CD4-positive, alpha-beta T cell treated with Interleukin-12 subunit alpha and Interleukin-12 subunit beta, for 1 hour (primary cell): ENCODE results near the gene MGAT5.

ENCODE experiments used
- DNase-seq: peaks from one replicate; pipeline ENCODE4 v3.0.0-alpha.2; 2020

Gene MGAT5, protein sequence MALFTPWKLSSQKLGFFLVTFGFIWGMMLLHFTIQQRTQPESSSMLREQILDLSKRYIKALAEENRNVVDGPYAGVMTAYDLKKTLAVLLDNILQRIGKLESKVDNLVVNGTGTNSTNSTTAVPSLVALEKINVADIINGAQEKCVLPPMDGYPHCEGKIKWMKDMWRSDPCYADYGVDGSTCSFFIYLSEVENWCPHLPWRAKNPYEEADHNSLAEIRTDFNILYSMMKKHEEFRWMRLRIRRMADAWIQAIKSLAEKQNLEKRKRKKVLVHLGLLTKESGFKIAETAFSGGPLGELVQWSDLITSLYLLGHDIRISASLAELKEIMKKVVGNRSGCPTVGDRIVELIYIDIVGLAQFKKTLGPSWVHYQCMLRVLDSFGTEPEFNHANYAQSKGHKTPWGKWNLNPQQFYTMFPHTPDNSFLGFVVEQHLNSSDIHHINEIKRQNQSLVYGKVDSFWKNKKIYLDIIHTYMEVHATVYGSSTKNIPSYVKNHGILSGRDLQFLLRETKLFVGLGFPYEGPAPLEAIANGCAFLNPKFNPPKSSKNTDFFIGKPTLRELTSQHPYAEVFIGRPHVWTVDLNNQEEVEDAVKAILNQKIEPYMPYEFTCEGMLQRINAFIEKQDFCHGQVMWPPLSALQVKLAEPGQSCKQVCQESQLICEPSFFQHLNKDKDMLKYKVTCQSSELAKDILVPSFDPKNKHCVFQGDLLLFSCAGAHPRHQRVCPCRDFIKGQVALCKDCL

DNA sequence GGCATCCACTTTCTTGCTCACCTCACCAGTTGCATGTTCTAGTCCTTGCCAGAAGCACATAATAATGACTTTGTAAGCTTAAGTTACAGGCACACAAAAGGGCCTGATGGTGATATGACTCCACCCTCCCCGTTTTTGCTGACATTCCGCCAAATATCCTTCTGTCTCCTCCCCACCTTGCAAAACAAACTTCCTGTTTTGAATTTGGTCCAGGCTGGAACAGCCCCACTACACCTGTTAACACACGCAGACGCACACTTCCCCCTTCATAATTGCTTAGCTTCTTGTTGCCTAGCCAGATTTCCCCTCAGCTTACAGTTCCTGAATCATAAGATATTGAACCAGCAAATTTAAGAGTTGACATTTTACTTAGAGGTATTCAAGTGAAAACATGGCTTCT, at the start of gene MGAT5:
Gene MGAT5 (plus strand): TSS at position 269 of the 400 bp plus-strand sequence. CDS start 332 bp downstream, outside the sequence.
- DNase-seq = no peak

DNA sequence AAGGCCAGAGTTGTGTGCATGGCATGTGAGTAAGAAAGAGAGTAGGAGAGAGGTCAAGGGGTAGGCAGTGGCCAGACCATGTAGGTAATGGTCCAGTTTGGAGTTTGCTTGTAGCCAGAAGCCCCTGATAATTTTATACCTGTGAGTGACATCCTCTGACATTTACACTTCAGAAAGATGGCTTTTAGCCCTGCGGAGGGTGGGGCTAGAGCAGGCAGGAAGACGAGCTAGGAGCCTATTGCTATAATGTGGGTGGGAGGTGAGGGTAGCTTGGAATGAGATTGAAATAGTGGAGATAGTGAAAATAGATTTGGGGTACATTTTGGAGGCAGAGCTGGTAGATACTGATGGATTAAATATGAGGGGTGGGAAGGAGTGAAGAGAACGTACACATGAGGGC, 48.8 kb upstream of the MGAT5 start:
- DNase-seq = no peak

DNA sequence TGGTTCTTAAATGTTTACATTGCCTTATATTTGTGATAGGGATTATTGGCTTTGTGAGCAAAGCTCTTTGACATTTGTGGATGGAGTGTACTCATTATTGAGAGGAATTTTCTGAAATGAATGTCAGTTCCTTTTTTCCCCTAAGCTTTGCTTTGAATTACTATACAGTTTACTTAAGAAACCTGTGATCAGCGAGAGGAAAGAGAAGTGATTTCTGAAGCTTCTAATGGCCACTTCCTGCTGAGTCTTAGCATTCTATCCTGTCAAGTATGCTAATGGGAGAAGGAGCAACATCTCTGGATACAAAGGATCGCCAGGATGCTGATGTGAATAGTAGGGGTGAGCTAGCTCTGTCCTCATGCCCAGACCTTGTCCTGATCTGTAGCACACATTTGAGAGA, 47.8 kb upstream of the MGAT5 start:
- DNase-seq = no peak

DNA sequence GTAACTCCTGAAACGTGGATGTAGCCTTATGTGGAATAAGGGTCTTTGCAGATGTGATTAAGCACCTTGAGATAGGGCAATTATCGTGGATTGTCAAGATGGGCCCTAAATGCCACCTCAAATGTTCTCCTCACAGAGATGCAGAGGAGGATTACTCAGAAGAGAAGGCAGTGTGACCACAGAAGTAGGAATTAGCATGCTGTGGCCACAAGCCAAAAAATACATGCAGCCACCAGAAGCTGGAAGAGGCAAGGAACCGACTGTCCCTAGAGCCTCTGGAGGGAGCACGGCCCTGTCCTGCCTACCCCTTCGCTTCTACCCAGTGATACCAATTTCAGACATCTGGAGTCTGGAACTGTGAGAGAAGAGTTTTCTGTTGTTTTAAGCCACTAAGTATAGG, 47.3 kb upstream of the MGAT5 start:
- DNase-seq = no peak

DNA sequence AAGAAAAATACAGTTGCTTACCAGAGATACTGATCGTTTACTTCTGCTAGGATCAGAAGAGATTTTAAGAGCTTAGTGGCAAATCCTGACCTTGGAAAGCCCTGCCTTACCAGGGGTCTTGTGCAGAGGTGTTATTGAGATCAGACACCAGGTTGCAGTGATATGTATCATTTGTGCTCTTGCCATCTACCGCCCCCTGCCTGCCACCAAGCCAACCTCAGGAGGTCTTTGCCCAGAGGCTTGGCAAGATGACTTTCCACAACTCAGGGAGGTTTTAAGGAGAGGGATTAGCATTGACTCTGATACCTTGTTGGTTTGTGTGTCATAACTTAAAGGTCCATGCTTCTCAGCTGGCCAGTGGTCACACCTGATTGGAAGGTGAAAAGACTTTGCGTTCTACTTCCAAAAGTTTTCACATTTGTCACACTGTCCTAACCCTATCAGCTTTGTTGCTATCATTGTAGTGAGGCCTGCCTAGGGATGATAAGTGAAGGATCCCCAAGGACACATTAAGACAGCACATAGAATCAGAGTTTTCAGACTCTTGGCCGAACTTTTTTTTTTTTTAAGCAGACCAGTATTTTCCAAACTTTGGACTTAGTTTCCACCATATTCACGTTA, 46.2 kb upstream of the MGAT5 start:
- peak; percentile 70 for DNase-seq

DNA sequence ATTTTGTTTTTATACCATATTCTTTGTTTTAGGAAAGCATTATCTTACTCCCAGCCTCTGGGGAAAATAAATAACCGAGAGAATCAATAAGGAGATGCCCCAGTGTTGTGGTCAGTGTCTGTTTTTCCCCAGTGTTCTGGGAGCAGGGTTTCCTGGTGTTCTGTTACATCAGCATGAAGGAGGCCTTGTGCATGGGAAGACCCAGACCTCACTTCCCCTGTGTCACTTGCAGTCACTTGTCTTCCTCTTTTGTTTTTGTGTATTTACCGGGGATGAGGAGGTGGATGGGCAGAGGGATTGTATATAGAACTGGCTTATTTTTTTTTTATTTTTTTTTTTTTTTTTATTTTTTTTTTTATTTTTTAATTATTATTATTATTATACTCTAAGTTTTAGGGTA, 45.0 kb upstream of the MGAT5 start:
- DNase-seq = no peak

DNA sequence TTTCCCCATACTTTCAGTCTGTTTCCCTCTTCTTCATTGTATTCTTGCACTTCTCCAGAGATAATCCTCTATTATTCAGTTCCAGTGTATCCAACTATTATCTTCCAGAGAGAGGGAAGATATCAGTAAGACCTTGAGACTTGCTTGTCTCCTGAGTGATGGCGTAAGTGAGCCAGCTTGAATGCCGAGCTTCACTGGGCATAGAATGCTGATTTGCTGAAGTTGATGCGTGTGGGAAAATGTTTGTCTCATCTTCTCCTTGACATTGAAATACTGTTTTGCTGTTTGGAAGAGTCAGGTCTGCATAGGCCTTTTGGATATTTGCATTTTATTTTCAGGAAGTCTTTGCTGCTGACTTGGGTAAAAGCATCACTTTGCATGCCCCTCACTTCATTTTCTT, 41.1 kb upstream of the MGAT5 start:
- DNase-seq = no peak

DNA sequence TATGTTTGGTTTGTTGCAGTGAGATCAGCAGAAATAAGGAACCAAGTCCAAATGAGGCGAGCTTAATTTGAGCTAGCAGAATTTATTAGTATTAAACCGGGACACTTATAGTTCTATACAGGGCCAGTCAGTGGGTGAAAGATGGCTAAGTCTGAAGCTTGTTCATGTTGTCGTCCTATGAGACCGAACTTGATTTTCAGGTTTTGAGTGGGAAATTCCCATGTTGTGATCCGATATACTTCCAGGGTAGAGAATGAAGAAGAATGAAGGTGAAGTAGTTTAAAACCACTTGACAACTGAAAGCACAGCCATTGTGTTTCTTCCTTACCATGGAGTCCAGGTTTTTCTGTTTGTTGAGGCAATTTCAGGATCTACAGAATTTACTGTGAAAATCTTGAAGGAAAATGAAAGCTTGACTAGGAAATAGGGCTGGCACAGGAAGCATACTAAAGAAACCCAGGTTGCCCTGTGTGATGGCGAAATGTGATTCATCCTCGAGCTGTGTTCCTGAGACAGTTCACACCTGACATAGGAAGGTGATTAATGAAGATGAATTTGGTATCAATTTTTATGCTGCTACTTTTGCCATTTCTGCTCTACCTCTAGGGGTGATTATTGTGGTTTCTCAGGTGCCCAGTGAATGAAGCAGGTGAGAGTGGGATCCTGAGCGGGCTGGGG, 37.6 kb upstream of the MGAT5 start:
- no peak for DNase-seq

DNA sequence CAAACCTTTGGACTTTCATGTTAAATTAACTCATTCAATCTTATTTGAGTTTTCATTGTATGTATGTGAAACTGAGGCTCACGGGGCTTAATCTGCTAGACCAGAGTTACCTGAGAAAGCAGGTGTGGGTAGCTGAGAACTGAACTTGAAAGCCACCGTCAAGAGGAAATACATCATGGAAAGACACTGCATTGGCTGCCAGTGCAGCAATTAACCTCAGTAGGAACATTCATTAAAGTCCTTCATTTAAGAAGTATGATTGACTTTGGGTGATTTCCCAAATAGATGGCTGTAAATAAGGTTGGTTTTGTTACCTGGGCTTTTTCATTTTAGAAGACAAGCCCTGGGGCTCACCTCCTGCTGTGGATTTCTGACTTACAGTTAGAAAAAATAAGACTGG, 36.5 kb upstream of the MGAT5 start:
- peak; percentile 49 for DNase-seq

DNA sequence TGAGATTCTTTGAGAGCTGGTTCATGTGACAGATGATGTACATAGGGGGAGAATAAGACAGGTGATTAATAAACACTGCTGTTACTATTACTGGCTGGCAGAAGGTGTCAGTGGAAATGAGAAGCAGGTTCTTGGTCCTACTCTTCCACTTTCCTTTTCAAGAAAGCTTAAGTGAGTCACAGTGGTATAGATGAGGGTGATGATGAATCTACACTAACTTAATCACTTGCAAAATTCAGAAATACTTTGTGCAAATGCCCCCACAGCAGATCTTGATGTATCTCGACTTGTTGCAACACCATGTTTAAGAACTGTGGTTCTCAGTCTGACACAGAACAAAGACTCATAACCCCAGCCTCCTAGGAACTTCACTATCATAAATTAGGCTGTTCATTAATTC, 35.9 kb upstream of the MGAT5 start:
- peak; percentile 38 for DNase-seq

DNA sequence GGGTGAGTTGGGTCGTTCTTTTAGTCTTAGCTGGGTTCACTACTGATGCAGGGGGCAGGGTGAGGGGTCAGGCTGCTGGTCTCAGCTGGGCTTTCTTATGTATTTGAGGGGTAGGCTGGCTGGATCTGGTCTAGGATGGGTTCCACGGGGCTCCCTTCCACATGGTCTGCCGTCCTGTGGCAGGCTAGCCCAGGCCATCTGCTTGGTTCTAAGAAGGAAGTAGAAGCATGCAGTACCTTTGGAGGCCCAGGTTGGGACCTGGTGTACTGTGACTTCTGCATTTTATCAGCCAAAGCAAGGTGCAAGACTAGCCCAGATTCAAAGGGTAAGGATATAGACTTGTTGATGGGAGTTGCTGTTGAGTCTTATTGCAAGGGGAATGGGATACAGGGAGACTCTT, 35.5 kb upstream of the MGAT5 start:
- DNase-seq = no peak

DNA sequence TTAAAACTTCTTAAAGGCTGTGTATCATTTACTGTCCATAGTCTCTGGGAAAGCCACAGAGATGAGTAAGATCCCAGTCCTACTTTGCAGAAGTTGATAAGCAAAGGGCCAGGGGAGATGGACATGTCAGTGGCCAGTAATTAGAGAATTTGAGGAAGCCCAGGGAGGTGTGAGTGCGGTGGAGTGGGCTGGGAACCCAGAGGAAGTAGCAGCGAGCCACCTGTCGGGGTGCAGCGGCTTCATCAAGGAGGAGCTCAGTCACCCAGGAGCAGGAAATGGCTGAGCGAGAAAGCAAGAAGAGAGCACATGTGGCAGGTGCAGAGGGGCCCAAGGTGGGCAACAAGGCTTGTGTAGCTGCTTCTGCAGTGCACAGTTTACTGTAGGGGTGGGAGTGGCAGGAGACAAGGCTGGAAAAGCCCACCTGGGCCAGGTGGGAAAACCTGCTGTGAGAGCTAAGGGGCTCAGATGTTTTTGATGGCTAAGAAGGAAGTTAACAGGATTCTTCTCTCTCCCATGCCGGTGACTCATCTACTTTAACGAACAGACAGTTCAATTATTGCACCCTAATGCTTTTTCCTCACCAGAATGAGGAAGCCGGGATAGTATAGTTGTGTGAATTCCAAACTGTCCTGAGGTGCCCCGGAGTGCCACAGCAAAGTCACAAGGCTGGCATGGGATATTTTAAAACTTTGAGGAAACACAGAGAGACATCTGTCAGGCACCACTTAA, 34.8 kb upstream of the MGAT5 start:
- DNase-seq = peak; percentile 50

DNA sequence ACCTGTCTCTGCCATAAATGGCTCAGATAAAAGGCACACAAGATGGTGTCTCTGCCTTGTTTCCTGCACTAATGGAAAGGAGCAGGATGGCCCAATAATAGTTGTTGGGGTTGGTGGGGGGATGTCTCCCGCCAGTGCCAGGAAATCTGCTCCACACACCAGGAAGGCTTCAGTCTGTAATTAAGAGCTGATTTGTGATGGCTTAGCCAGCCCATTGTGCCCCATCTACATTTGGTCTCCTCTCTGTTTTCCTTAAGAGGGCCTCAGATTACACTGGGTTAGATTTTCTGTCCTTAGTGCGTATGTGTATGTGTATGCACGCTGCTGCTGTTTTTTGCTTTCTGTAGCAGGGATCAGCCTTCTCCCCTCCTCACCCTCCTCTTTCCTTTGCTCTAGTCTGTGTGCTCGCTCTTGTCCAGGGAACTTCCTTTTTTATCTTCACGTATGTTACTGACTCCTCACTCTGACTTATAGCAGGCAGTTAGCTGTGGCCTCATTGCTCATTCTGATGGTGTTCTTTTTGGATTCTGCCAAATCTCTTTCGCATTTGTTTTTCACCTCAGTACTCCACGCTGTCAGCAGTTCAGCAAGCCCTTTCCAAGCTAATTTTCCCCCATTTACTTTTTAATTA, 33.4 kb upstream of the MGAT5 start:
- no peak for DNase-seq

DNA sequence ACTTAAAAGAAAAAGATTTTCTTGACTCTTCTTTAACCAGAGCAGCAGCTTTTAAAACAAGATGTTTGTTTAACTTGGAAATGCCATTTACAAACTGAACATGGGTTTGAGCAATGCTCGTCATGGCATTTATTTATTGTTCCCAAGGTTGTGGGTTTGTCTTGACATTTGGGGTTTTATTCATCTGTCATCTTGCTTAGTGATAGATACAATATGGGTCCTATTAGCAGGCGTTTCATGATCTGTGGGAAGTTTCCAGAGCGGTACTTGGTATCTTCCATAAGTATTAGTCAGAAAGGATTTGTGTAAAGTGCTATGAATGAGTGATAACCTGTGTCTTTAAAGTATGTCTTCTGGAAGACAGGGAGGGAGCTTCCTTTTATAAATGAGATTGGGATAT, 29.9 kb upstream of the MGAT5 start:
- no peak for DNase-seq

DNA sequence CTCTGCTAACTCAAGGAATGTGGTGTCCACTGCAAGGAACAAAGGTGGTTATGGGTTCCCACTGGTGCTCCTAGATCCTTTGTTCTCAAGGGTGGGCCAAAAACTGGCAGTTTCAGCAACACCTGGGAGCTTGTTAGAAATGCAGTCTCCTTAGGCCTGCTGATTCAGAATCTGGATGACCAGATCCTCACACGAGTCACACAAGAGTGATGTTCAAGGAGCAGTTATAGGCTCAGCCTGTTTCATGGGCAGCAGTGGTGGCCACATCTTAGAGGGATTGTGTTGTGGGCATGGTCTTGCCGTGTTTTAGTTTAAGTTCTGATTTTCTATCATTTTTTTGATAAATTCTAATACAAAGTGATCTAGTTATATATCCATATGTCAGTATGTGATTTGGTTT, 28.7 kb upstream of the MGAT5 start:
- DNase-seq = no peak

DNA sequence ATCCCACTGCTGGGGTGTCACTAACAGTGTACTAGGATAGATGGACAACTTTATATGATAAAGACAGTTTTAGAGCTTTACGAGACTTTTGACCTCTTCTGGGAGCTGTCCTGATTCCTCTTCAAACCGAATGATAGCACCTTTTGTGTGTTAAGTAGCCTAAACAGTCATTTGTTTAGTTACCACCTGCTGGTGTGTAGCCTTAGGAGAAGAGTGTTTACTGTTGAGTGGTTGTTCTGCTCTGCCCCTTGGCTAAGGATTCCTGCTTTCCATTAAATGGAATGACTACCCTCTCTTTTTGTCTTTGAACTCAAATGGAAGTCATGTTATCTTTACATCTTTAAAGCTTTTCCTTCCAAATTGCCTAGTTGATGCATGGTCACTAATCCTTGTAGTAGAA, 28.0 kb upstream of the MGAT5 start:
- no peak for DNase-seq

DNA sequence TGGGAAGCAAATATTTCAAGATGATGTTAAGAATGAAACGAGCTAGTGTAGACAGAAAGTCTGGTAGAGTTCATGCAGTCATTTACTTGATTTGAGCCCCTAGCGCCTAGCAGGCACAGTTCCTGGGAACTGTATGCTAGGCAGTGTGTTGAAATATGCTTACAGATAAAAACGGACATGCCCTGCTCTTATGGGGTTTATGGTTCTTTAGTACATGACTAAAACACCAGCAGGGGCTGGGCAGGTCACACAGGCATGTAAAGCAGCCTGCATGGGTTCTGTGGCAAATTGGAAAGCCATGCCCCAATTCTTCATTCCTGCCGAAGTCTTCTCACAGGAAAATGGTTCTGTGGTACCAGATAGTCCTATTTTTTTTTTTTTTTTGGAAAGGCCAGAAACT, 27.3 kb upstream of the MGAT5 start:
- no peak for DNase-seq

DNA sequence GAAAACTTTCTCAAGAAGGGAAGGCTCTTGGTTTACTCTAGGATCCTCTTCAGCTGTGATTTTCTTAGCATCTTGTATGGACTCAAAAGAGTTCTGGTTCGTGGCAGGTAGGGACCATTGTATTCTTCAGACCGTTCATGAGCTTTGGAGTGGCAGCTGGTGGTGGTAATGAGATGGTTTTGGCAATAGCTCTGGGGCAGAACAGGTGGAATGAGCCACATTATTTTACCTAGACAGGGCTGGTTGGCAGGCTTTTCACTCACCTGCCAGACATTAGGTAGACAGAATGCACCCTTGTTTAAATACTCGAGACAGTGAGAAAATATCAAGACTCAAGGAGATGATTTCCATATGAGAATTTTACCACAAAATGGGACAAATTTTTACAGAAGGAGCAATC, 26.2 kb upstream of the MGAT5 start:
- no peak for DNase-seq

DNA sequence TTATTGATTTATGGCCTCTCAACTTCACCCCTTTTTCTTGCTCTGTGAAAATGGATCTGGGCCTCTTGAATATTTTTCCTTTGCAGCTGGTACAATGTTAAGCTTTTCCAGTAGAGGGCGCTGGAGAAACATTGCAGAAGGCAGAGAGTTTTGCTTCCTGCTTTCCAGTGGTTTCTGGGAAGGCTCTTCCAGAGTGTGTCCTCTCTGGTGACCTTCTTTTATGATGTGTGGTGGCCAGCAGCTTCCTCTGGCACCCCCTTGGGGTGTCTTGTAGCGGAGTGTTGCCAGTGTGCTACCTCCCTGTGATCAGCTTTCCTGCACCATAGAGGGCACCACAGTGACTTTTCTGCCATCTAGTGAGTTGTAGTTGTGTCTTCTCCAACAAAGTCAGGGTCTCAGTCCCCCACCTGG, 25.4 kb upstream of the MGAT5 start:
- no peak for DNase-seq

DNA sequence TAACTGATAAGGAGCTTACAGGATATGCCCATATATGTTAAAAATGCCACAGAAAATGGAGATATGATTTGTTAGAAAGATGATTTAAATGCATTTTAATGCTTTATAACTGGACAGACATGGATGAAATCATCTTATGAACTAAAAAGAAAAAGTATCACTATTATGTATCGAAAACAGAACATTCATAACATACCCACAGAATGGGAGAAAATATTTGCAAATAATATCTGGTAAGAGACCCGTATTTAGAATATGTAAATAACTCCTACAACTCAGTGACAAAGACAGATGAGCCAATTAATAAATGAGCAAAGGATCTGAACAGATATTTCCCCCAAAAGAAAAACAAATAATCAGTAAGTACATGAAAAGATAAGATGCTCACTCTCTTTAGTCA, 24.3 kb upstream of the MGAT5 start:
- no peak for DNase-seq

DNA sequence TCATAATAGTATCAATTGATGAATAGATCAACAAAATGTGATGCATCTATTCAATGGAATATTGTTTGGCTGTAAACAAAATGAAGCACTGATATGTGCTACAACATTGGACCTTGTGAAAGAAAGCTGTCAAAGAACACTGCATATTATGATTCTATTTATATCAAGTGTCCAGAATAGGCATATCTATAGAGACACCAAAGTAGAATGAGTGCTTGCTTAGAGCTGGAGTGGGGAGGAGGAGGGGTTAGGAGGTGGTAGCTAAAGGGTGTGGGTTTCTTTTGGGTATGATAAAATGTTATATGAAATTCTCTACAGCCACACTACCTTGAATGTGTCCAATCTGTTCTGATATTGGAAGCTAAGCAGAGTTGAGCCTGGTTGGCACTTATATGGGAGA, 23.0 kb upstream of the MGAT5 start:
- no peak for DNase-seq

DNA sequence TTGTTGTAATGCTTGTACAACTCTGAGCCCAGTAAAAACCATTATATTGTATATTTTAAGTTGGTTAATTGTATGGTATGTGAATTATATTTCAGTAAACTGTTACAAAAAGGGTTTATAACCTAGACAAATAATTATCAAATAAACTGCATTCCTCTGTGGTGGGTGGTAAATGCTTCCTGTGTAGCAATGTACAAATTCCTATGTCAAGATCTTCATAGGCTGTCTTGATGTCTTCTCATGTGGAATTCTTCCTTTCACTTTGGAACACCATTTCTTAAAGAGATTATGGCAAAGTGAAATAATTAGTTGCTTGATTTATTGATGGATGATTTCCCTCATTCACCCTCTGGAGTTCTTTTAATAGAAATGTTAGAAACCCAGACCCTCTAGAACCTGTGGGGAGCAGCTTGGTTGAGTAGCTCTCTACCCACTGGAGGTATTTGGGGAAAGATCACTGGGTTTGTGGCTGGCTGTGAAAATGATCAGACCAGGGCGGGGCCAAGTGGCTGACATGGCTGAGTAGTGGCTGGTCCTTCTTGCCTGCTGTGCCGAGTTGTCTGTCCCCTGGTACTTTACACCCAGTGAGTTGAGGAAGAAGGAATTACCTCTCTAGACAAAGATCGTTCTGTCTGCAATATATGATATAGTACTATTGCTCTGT, 22.4 kb upstream of the MGAT5 start:
- DNase-seq = no peak
